ENCODE results near the gene PPP1R3G. TPM values are rescaled to one million over a fixed set of nuclear protein-coding genes. Genes with fewer than 3 reads are reported as not detected.

PPP1R3G gene
- total and polyA plus RNA-seq, 2 of the 13 experiments (the other 11 are each of a cell fraction or from before 2014, with no cell fraction given): 1.2 to 1.3 TPM

DNA sequence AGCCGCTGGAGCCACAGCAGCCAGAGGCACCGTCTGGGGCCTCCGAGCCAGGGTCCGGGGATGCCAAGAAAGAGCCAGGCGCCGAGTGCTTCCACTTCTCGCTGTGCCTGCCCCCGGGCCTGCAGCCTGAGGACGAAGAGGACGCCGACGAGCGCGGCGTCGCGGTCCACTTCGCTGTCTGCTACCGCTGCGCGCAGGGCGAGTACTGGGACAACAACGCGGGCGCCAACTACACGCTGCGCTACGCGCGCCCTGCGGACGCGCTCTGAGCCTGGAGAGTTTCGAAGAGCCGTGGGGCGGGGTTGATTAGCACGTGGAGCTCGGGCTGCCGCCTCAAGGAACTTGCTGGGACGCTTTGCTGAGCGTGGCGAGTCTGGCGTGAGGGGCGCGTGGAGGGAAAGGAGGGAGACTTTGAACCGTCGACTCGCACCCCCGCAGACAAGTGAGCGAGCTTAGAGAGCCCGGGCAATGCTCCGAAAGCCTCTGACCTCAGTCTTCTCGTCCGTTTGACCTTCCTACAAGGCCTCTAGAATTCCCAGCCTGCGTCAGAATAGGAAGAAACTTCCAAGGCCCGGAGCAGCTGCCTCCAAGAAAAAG lies 1.3 kb downstream of the PPP1R3G start (continued):
- TF ChIP-seq, protein P1, sequence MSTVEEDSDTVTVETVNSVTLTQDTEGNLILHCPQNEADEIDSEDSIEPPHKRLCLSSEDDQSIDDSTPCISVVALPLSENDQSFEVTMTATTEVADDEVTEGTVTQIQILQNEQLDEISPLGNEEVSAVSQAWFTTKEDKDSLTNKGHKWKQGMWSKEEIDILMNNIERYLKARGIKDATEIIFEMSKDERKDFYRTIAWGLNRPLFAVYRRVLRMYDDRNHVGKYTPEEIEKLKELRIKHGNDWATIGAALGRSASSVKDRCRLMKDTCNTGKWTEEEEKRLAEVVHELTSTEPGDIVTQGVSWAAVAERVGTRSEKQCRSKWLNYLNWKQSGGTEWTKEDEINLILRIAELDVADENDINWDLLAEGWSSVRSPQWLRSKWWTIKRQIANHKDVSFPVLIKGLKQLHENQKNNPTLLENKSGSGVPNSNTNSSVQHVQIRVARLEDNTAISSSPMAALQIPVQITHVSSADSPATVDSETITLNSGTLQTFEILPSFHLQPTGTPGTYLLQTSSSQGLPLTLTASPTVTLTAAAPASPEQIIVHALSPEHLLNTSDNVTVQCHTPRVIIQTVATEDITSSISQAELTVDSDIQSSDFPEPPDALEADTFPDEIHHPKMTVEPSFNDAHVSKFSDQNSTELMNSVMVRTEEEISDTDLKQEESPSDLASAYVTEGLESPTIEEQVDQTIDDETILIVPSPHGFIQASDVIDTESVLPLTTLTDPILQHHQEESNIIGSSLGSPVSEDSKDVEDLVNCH (CRISPR knock-in tag; IDR thresholded peaks at IDR 0.05): no peak
- TF ChIP-seq ZNF431 (CRISPR knock-in tag; IDR thresholded peaks at IDR 0.05; ENCODE audit: borderline replicate concordance, low read depth) (no peak), ZNF343 (CRISPR knock-in tag; IDR thresholded peaks at IDR 0.05) (no peak), ZNF83 (CRISPR knock-in tag; IDR thresholded peaks at IDR 0.05; ENCODE audit: borderline replicate concordance) (no peak), HNRNPL (IDR thresholded peaks at IDR 0.05; ENCODE audit: low read depth, low read length) (no peak), KDM5B (CRISPR knock-in tag; IDR thresholded peaks at IDR 0.05; ENCODE audit: borderline replicate concordance) (no peak), ZBTB7A (CRISPR knock-in tag; IDR thresholded peaks at IDR 0.05) (no peak), NFIC (IDR thresholded peaks at IDR 0.05; ENCODE audit: low read length) (no peak), ZNF234 (CRISPR knock-in tag; conservative IDR thresholded peaks at IDR 0.05) (no peak), RELA (CRISPR knock-in tag; IDR thresholded peaks at IDR 0.05) (no peak), ZBTB38 (CRISPR knock-in tag; IDR thresholded peaks at IDR 0.05) (peak; percentile 60), SP1 (IDR thresholded peaks at IDR 0.05) (no peak), SP1 (CRISPR knock-in tag; IDR thresholded peaks at IDR 0.05) (no peak), FOXA1 (IDR thresholded peaks at IDR 0.05) (no peak), FOXA1 (CRISPR knock-in tag; IDR thresholded peaks at IDR 0.05) (no peak), ZBTB21 (CRISPR knock-in tag; IDR thresholded peaks at IDR 0.05) (no peak), HNRNPH1 (optimal IDR thresholded peaks at IDR 0.05; ENCODE audit: low read depth, low read length) (no peak), MIER2 (CRISPR knock-in tag; IDR thresholded peaks at IDR 0.05) (no peak), PRMT3 (CRISPR knock-in tag; IDR thresholded peaks at IDR 0.05; ENCODE audit: borderline replicate concordance, low read depth) (0 out of 2 replicates have a peak, but pooled peaks have one; percentile 44), ETV6 (CRISPR knock-in tag; conservative IDR thresholded peaks at IDR 0.05) (no peak), SKI (IDR thresholded peaks at IDR 0.05; ENCODE audit: partially characterized antibody) (no peak), GLI4 (CRISPR knock-in tag; IDR thresholded peaks at IDR 0.05; ENCODE audit: borderline replicate concordance) (no peak)
- TF ChIP-seq, protein P2, sequence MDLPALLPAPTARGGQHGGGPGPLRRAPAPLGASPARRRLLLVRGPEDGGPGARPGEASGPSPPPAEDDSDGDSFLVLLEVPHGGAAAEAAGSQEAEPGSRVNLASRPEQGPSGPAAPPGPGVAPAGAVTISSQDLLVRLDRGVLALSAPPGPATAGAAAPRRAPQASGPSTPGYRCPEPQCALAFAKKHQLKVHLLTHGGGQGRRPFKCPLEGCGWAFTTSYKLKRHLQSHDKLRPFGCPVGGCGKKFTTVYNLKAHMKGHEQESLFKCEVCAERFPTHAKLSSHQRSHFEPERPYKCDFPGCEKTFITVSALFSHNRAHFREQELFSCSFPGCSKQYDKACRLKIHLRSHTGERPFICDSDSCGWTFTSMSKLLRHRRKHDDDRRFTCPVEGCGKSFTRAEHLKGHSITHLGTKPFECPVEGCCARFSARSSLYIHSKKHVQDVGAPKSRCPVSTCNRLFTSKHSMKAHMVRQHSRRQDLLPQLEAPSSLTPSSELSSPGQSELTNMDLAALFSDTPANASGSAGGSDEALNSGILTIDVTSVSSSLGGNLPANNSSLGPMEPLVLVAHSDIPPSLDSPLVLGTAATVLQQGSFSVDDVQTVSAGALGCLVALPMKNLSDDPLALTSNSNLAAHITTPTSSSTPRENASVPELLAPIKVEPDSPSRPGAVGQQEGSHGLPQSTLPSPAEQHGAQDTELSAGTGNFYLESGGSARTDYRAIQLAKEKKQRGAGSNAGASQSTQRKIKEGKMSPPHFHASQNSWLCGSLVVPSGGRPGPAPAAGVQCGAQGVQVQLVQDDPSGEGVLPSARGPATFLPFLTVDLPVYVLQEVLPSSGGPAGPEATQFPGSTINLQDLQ (CRISPR knock-in tag; IDR thresholded peaks at IDR 0.05): no peak
- TF ChIP-seq, protein P3, sequence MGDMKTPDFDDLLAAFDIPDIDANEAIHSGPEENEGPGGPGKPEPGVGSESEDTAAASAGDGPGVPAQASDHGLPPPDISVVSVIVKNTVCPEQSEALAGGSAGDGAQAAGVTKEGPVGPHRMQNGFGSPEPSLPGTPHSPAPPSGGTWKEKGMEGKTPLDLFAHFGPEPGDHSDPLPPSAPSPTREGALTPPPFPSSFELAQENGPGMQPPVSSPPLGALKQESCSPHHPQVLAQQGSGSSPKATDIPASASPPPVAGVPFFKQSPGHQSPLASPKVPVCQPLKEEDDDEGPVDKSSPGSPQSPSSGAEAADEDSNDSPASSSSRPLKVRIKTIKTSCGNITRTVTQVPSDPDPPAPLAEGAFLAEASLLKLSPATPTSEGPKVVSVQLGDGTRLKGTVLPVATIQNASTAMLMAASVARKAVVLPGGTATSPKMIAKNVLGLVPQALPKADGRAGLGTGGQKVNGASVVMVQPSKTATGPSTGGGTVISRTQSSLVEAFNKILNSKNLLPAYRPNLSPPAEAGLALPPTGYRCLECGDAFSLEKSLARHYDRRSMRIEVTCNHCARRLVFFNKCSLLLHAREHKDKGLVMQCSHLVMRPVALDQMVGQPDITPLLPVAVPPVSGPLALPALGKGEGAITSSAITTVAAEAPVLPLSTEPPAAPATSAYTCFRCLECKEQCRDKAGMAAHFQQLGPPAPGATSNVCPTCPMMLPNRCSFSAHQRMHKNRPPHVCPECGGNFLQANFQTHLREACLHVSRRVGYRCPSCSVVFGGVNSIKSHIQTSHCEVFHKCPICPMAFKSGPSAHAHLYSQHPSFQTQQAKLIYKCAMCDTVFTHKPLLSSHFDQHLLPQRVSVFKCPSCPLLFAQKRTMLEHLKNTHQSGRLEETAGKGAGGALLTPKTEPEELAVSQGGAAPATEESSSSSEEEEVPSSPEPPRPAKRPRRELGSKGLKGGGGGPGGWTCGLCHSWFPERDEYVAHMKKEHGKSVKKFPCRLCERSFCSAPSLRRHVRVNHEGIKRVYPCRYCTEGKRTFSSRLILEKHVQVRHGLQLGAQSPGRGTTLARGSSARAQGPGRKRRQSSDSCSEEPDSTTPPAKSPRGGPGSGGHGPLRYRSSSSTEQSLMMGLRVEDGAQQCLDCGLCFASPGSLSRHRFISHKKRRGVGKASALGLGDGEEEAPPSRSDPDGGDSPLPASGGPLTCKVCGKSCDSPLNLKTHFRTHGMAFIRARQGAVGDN (CRISPR knock-in tag; IDR thresholded peaks at IDR 0.05): peak; percentile 49
